ENCODE data around the gene PRDM16.

The PRDM16 gene

GRCh38 chr1:3480369-3480719, 411.3 kb downstream of the PRDM16 start:
- DNase-seq (ENCODE audit: low spot score) (no peak), FAIRE-seq (no peak)

GRCh38 chr1:3481046-3481445, 412.0 kb downstream of the PRDM16 start:
- no peak for FAIRE-seq
- no peak for DNase-seq (ENCODE audit: low spot score)

- FAIRE-seq (no peak), DNase-seq (ENCODE audit: low spot score) (no peak)
Observed at GRCh38 chr1:3481836-3482375, 412.9 kb downstream of the PRDM16 start.

GRCh38 chr1:3482378-3482849, 413.4 kb downstream of the PRDM16 start:
- FAIRE-seq (no peak), DNase-seq (ENCODE audit: low spot score) (no peak)

- DNase-seq (ENCODE audit: low spot score) = no peak
Observed at GRCh38 chr1:3483380-3483779, 414.4 kb downstream of the PRDM16 start.

GRCh38 chr1:3483801-3484444, 414.9 kb downstream of the PRDM16 start:
- DNase-seq (ENCODE audit: low spot score) (peak; percentile 51), FAIRE-seq (no peak)

More at GRCh38 chr1:3483380-3483779, 414.4 kb downstream of the PRDM16 start:
- no peak for FAIRE-seq

- DNase-seq (ENCODE audit: low spot score) (no peak), FAIRE-seq (no peak)
Observed at GRCh38 chr1:3485016-3485415, 416.0 kb downstream of the PRDM16 start.

All from urothelium cell line (cell line).